RKO (cell line): ENCODE measurements around the gene BCAR1.
A peak's percentile ranks its signal among the peaks of the same experiment; 100 is the strongest.
"Not testable (repeated sequence)": the region's sequence is repeated elsewhere in the genome, so short reads cannot be mapped to it uniquely, and the experiment has no call there.

Experiments used
- DNase-seq: peaks from one replicate; pipeline ENCODE4 v3.0.0-alpha.2; 2016; ENCODE audit warnings: low spot score

The BCAR1 gene

GRCh38 chr16:75256059-75256571 lies 4.7 kb upstream of the BCAR1 start:
- DNase-seq: no peak

GRCh38 chr16:75254359-75254837 lies 3.0 kb upstream of the BCAR1 start:
- no peak for DNase-seq

GRCh38 chr16:75252946-75253911 lies 1.8 kb upstream of the BCAR1 start:
- no peak for DNase-seq

- no peak for DNase-seq
Measured at GRCh38 chr16:75252049-75252864, 833 bp upstream of the BCAR1 start.

GRCh38 chr16:75250809-75251279 lies 580 bp downstream of the BCAR1 start:
- peak; percentile 47 for DNase-seq

- DNase-seq: no peak
Measured at GRCh38 chr16:75250089-75250808, 1.2 kb downstream of the BCAR1 start.

- no peak for DNase-seq
Measured at GRCh38 chr16:75249441-75249840, 2.0 kb downstream of the BCAR1 start.

- DNase-seq: no peak
Measured at GRCh38 chr16:75248536-75249380, 2.7 kb downstream of the BCAR1 start.

- DNase-seq: no peak
Measured at GRCh38 chr16:75248142-75248535, 3.3 kb downstream of the BCAR1 start.

- DNase-seq: no peak
Measured at GRCh38 chr16:75247249-75247648, 4.2 kb downstream of the BCAR1 start.

- DNase-seq: no peak
Measured at GRCh38 chr16:75246504-75247205, 4.8 kb downstream of the BCAR1 start.

- peak; percentile 32 for DNase-seq
Measured at GRCh38 chr16:75244844-75245758, 6.3 kb downstream of the BCAR1 start.

- DNase-seq: no peak
Measured at GRCh38 chr16:75244225-75244809, 7.1 kb downstream of the BCAR1 start.

GRCh38 chr16:75243667-75244224 lies 7.7 kb downstream of the BCAR1 start:
- no peak for DNase-seq

- DNase-seq: not testable (repeated sequence)
Measured at GRCh38 chr16:75242436-75243078, 8.9 kb downstream of the BCAR1 start.

- DNase-seq: no peak
Measured at GRCh38 chr16:75241955-75242354, 9.5 kb downstream of the BCAR1 start.

- no peak for DNase-seq
Measured at GRCh38 chr16:75241412-75241811, 10.0 kb downstream of the BCAR1 start.

GRCh38 chr16:75240633-75241032 lies 10.8 kb downstream of the BCAR1 start:
- not testable (repeated sequence) for DNase-seq
